T-helper 22 cell (primary cell): ENCODE results near the gene GLIS2.

ENCODE experiments used
- DNase-seq: peaks from one replicate; pipeline ENCODE4 v3.0.0-alpha.2; 2020; ENCODE audit warnings: low read depth

GLIS2 gene

GRCh38 chr16:4315186-4316107, at the start of gene GLIS2:
TSS of gene GLIS2 (plus strand) at chr16:4316067. CDS start at chr16:4332281, 16,214 bp downstream.
- DNase-seq = peak; percentile 32

- no peak for DNase-seq
Measured at GRCh38 chr16:4266372-4266771, 49.5 kb upstream of the GLIS2 start.

- no peak for DNase-seq
Measured at GRCh38 chr16:4270091-4270490, 45.8 kb upstream of the GLIS2 start.

GRCh38 chr16:4270595-4270994, 45.3 kb upstream of the GLIS2 start:
- no peak for DNase-seq

GRCh38 chr16:4271176-4272113, 44.4 kb upstream of the GLIS2 start:
- peak; percentile 82 for DNase-seq

- DNase-seq = no peak
Measured at GRCh38 chr16:4272114-4272956, 43.5 kb upstream of the GLIS2 start.

- no peak for DNase-seq
Measured at GRCh38 chr16:4273858-4274311, 42.0 kb upstream of the GLIS2 start.

GRCh38 chr16:4275861-4276260, 40.0 kb upstream of the GLIS2 start:
- DNase-seq = no peak

GRCh38 chr16:4277987-4278513, 37.8 kb upstream of the GLIS2 start:
- DNase-seq = no peak

GRCh38 chr16:4280625-4281024, 35.2 kb upstream of the GLIS2 start:
- DNase-seq = no peak

GRCh38 chr16:4283441-4283840, 32.4 kb upstream of the GLIS2 start:
- no peak for DNase-seq

GRCh38 chr16:4283939-4284338, 31.9 kb upstream of the GLIS2 start:
- no peak for DNase-seq

- DNase-seq = no peak
Measured at GRCh38 chr16:4285167-4285566, 30.7 kb upstream of the GLIS2 start.

GRCh38 chr16:4288148-4288921, 27.5 kb upstream of the GLIS2 start:
- DNase-seq = peak; percentile 56

- DNase-seq = no peak
Measured at GRCh38 chr16:4290236-4290830, 25.5 kb upstream of the GLIS2 start.

GRCh38 chr16:4291699-4292098, 24.2 kb upstream of the GLIS2 start:
- no peak for DNase-seq

GRCh38 chr16:4293181-4293716, 22.6 kb upstream of the GLIS2 start:
- DNase-seq = no peak

GRCh38 chr16:4293822-4294457, 21.9 kb upstream of the GLIS2 start:
- no peak for DNase-seq

- DNase-seq = no peak
Measured at GRCh38 chr16:4295581-4295980, 20.3 kb upstream of the GLIS2 start.
